Measurements from ENCODE around the gene TMUB2.

Gene TMUB2

GRCh38 chr17:44174427-44174826, 12.3 kb upstream of the TMUB2 start:
- H3K27me3 ChIP-seq (ENCODE audit: insufficient read depth, low read depth, severe bottlenecking), result no peaks in the 10 kb centered on the region
- no peak for DNase-seq
- peaks cover 48% of the 10 kb centered on the region for H3K36me3 ChIP-seq
- H3K9me3 ChIP-seq (ENCODE audit: severe bottlenecking), result no peaks in the 10 kb centered on the region
- H3K27ac ChIP-seq, result no peak overlapping the region
- H3K4me3 ChIP-seq (ENCODE audit: low read depth, low read length), result no peak overlapping the region
- no peak for TF ChIP-seq CTCF (IDR thresholded peaks at IDR 0.05; ENCODE audit: low read depth, low read length)

- H3K27ac ChIP-seq, result no peak overlapping the region
- DNase-seq, result no peak
- H3K9me3 ChIP-seq (ENCODE audit: severe bottlenecking), result no peaks in the 10 kb centered on the region
- no peak overlapping the region for H3K4me3 ChIP-seq (ENCODE audit: low read depth, low read length)
- peaks cover 48% of the 10 kb centered on the region for H3K36me3 ChIP-seq
- TF ChIP-seq CTCF (IDR thresholded peaks at IDR 0.05; ENCODE audit: low read depth, low read length), result no peak
- H3K27me3 ChIP-seq (ENCODE audit: insufficient read depth, low read depth, severe bottlenecking), result no peaks in the 10 kb centered on the region
Observed at GRCh38 chr17:44176257-44176656, 10.5 kb upstream of the TMUB2 start.

- Histone ChIP-seq H3K9me3 (ENCODE audit: severe bottlenecking) (no peaks in the 10 kb centered on the region), H3K27ac (no peak overlapping the region), H3K4me3 (ENCODE audit: low read depth, low read length) (no peak overlapping the region), H3K27me3 (ENCODE audit: insufficient read depth, low read depth, severe bottlenecking) (no peaks in the 10 kb centered on the region), H3K36me3 (peaks cover 53% of the 10 kb centered on the region)
- TF ChIP-seq CTCF (IDR thresholded peaks at IDR 0.05; ENCODE audit: low read depth, low read length), result no peak
- DNase-seq, result no peak
Observed at GRCh38 chr17:44176671-44177501, 9.9 kb upstream of the TMUB2 start.

GRCh38 chr17:44177640-44178039, 9.1 kb upstream of the TMUB2 start:
- no peak for TF ChIP-seq CTCF (IDR thresholded peaks at IDR 0.05; ENCODE audit: low read depth, low read length)
- DNase-seq, result no peak
- no peaks in the 10 kb centered on the region for H3K27me3 ChIP-seq (ENCODE audit: insufficient read depth, low read depth, severe bottlenecking)

GRCh38 chr17:44178133-44178532, 8.6 kb upstream of the TMUB2 start:
- Histone ChIP-seq H3K36me3 (peaks cover 66% of the 10 kb centered on the region), H3K4me3 (ENCODE audit: low read depth, low read length) (no peak overlapping the region)

More at GRCh38 chr17:44177640-44178039, 9.1 kb upstream of the TMUB2 start:
- Histone ChIP-seq H3K4me3 (ENCODE audit: low read depth, low read length) (no peak overlapping the region), H3K9me3 (ENCODE audit: severe bottlenecking) (no peaks in the 10 kb centered on the region), H3K36me3 (peaks cover 61% of the 10 kb centered on the region), H3K27ac (no peak overlapping the region)

More at GRCh38 chr17:44178133-44178532, 8.6 kb upstream of the TMUB2 start:
- DNase-seq, result no peak
- TF ChIP-seq CTCF (IDR thresholded peaks at IDR 0.05; ENCODE audit: low read depth, low read length), result no peak
- no peak overlapping the region for H3K27ac ChIP-seq
- no peaks in the 10 kb centered on the region for H3K27me3 ChIP-seq (ENCODE audit: insufficient read depth, low read depth, severe bottlenecking)
- no peaks in the 10 kb centered on the region for H3K9me3 ChIP-seq (ENCODE audit: severe bottlenecking)
